Thyroid gland (tissue), 4 donors: ENCODE measurements around the gene ZKSCAN8.
A peak's percentile ranks its signal among the peaks of the same experiment; 100 is the strongest.

ENCODE experiments used
- CTCF ChIP-seq, 6 experiments: fragments of 200-600 bp in 3 of 6; fragments of 450-650 bp in 3 of 6; sonication (generic) in 3 of 6; IDR thresholded peaks; one replicate each; pipeline ENCODE4 v1.5.1; 2016 to 2019; ENCODE audit warnings: antibody characterized with exemption in 6 of 6, mild to moderate bottlenecking in 2 of 6, inconsistent platforms in 1 of 6, moderate library complexity in 1 of 6
- POLR2A ChIP-seq, 2 donors: fragments of 450-650 bp; IDR thresholded peaks; one replicate each; pipeline ENCODE4 v1.6.1; 2017; ENCODE audit warnings: antibody characterized with exemption in 2 of 2, mild to moderate bottlenecking in 2 of 2, moderate library complexity in 1 of 2

GRCh38 chr6:28104392-28105244 lies 37.1 kb upstream of the ZKSCAN8 start:
- TF ChIP-seq CTCF (IDR thresholded peaks at IDR 0.05) (peak; percentile 46 to 80 (median 65)), POLR2A (IDR thresholded peaks at IDR 0.05) (peak; percentile 33 to 90)
